HUES64 (cell line): ENCODE measurements around the gene PREX1.

ENCODE experiments used
- H3K27ac ChIP-seq: 2 replicates; pipeline ENCODE4 v1.7.0; 2013; ENCODE audit warnings: low read depth, low read length, inconsistent platforms
- H3K27me3 ChIP-seq: 2 replicates; pipeline ENCODE4 v1.6.1; 2013; ENCODE audit warnings: mild to moderate bottlenecking, low read length; ENCODE audit not compliant: insufficient read depth
- H3K36me3 ChIP-seq: 2 replicates; pipeline ENCODE4 v1.6.1; 2013; ENCODE audit warnings: mild to moderate bottlenecking, low read length; ENCODE audit not compliant: insufficient read depth
- H3K4me1 ChIP-seq: 2 replicates; pipeline ENCODE4 v1.6.1; 2013; ENCODE audit warnings: mild to moderate bottlenecking, low read length, moderate library complexity; ENCODE audit not compliant: insufficient read depth
- H3K4me3 ChIP-seq: 2 replicates; pipeline ENCODE4 v1.5.1; 2013; ENCODE audit warnings: mild to moderate bottlenecking, low read length, moderate library complexity
- H3K9ac ChIP-seq: 2 replicates; pipeline ENCODE4 v1.6.1; 2013; ENCODE audit warnings: mild to moderate bottlenecking, low read depth, low read length
- H3K9me3 ChIP-seq: 2 replicates; pipeline ENCODE4 v1.6.1; 2013; ENCODE audit warnings: low read depth, low read length; ENCODE audit not compliant: insufficient read depth
- WGBS: fragments of 150-250, 120-280 bp; methylation state at CpG from one replicate; pipeline ENCODE4 v1.1.7; 2013; ENCODE audit warnings: missing lambda C conversion rate; 5-methylcytosine and 5-hydroxymethylcytosine counted together

PREX1 gene

DNA sequence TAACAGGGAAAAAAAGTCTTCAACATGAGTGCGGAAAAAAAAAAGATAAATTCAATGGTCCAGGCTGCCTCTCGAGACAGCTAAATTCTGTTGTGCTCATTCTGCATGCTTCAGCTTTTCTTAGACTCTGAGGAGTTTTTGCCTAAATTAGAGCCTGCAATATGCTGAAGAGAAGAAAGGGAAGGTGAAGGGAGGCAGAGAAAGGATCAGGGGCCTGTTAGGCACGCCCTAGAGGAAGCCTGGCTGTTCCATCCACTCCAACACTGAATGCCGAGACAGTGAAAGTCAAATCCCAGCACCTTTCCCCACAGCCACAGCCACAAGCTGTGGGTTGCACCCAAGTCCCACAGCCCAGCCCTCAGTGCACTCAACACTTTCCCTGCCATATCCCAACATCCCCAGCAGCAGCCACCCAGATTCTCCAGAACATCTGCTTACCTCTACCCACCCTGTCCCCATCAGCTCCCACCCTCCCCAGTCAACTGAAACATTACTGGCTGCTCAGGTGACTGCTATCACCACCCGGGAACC lies 37.3 kb downstream of the PREX1 start:
- no peak overlapping the region for H3K27ac ChIP-seq
- no peak overlapping the region for H3K9ac ChIP-seq
- 80% methylated on average over 4 of the region's 5 CpGs for WGBS

GRCh38 chr20:48789781-48790472 lies 37.9 kb downstream of the PREX1 start:
- Histone ChIP-seq H3K27ac (no peak overlapping the region), H3K36me3 (no peaks in the 10 kb centered on the region), H3K4me3 (no peak overlapping the region), H3K9ac (no peak overlapping the region), H3K9me3 (no peaks in the 10 kb centered on the region), H3K4me1 (peaks cover 29% of the 10 kb centered on the region), H3K27me3 (no peaks in the 10 kb centered on the region)
- 91% methylated on average over 7 of the region's 9 CpGs for WGBS

More for the DNA sequence above, 37.3 kb downstream of the PREX1 start:
- Histone ChIP-seq H3K4me1 (peaks cover 30% of the 10 kb centered on the region), H3K4me3 (no peak overlapping the region), H3K27me3 (no peaks in the 10 kb centered on the region), H3K36me3 (no peaks in the 10 kb centered on the region), H3K9me3 (no peaks in the 10 kb centered on the region)

- 90% methylated on average over 6 of the region's 6 CpGs for WGBS
- no peaks in the 10 kb centered on the region for H3K9me3 ChIP-seq
- peaks cover 22% of the 10 kb centered on the region for H3K4me1 ChIP-seq
- H3K27me3 ChIP-seq: no peaks in the 10 kb centered on the region
- no peak overlapping the region for H3K27ac ChIP-seq
- no peaks in the 10 kb centered on the region for H3K36me3 ChIP-seq
- H3K9ac ChIP-seq: no peak overlapping the region
- H3K4me3 ChIP-seq: no peak overlapping the region
These were observed 38.6 kb downstream of the PREX1 start for GRCh38 chr20:48789185-48789668.

DNA sequence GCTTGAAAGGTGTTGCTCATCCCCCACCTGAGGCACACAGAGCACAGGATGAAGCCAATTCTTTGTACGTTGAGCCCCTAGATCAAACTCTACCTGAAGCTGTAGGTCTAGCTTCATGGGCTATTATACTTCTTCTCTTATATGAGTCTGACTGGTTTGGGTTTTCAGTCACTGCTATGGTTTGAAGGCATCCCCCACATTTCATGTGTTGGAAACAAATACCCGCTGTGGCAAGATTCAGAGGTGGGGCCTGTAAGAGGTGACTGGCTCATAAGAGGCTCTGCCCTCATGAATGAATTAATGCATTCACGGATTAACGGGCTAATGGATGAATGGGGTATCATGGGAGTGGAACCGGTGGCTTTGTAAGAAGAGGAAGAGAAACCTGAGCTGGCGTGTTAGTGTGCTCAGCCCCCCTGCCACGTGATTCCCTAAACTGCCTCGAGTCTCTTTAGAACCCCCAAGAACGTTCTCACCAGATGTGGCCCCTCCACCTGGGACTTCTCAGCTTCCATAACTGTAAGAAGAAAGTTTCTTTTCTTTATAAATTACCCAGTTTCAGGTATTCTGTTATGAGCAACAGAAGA lies 39.2 kb downstream of the PREX1 start:
- Histone ChIP-seq H3K36me3 (no peaks in the 10 kb centered on the region), H3K4me3 (no peak overlapping the region), H3K27me3 (no peaks in the 10 kb centered on the region), H3K27ac (no peak overlapping the region), H3K9me3 (no peaks in the 10 kb centered on the region), H3K4me1 (peaks cover 21% of the 10 kb centered on the region; the same call in 1 of the 2 replicates), H3K9ac (no peak overlapping the region)
- 89% methylated on average over 9 of the region's 9 CpGs for WGBS

DNA sequence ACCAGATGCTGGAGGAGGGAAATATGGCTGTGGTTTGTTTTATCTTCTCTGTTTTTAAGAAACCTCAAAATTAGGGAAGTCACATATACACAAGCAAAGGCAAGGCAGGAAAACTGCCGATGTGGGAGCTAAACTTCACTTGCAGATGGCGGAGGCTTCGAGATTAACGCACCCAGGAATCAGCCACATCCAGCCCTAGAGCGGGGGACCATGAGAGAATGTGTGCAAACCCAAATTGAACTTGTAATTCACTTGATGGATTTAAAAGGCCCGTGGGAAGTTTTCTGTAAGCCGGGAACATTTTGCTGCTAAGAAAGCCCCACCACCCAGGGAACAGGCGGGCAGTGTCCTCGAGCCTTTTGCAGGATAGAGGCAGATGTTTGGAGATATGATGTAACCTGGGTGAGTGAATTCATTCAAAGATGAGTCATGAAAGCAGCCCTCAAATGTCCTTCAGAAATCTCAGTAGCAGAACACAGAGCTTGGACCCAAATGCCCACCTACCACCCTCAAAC lies 39.9 kb downstream of the PREX1 start:
- H3K27me3 ChIP-seq: no peaks in the 10 kb centered on the region
- no peak overlapping the region for H3K4me3 ChIP-seq
- H3K9me3 ChIP-seq: no peaks in the 10 kb centered on the region
- no peaks in the 10 kb centered on the region for H3K36me3 ChIP-seq
- WGBS: 82% methylated on average over 9 of the region's 9 CpGs
- no peak overlapping the region for H3K27ac ChIP-seq
- H3K4me1 ChIP-seq: peaks cover 20% of the 10 kb centered on the region; the same call in 1 of the 2 replicates
- no peak overlapping the region for H3K9ac ChIP-seq

DNA sequence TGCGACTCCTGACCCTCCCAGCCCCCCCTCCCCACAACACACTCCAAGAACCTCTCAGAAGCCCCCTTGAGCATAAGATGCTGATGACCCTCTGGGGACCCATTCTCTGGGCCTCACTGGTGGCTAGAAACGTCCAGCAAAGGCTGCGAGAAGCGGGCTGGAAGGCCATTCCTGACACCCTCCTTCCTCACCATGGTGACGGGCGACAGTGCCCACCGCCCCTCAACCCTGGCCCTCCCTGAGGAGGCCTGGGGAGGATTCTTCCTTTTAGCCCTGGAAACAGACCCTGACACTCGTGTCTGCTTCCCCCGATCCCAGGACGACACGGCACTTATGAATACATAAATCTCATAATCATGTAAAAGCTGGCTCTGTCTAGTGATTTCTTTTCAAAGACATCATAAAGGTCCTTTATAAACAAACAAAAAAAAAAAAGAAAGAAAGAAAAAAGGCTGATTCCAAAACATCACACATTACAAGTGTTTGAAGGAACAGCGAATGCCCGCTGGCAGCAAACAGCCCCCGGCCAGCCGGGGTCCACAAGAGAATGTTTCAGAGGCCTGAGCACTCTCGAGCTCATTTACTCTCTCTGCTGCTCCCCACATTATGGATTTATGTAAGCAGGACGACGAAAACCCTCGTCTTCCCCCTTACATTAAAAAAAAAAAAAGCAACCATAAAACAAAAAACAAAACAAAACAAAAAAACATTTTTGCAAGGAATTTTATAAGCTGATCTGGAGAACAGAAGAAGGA lies 40.7 kb downstream of the PREX1 start:
- no peak overlapping the region for H3K27ac ChIP-seq
- no peaks in the 10 kb centered on the region for H3K36me3 ChIP-seq
- no peak overlapping the region for H3K9ac ChIP-seq
- 74% methylated on average over 19 of the region's 19 CpGs for WGBS
- no peaks in the 10 kb centered on the region for H3K9me3 ChIP-seq
- H3K4me3 ChIP-seq: no peak overlapping the region
- H3K27me3 ChIP-seq: no peaks in the 10 kb centered on the region
- peaks cover 20% of the 10 kb centered on the region; the same call in 1 of the 2 replicates for H3K4me1 ChIP-seq

DNA sequence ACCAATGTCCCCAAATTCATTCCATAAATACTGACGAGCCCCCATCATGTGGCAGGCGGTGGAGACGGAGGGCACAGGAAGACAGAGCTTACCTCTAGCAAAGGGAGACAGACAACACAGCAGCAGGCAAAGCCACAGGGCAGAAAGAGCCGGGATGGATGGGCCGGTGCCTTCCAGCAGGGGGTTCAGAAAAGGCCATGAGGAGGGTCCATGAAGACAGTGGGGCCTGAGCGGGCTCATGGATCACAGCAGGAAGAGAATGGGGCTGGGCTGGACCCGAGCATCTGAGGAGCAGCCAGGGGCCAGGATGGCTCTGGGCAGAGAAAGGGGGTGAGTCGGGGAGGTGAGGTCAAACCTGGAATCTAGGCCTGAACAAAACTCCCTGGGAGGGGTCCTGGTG lies 42.0 kb downstream of the PREX1 start:
- Histone ChIP-seq H3K9me3 (no peaks in the 10 kb centered on the region), H3K4me3 (no peak overlapping the region), H3K36me3 (no peaks in the 10 kb centered on the region), H3K27ac (no peak overlapping the region), H3K27me3 (no peaks in the 10 kb centered on the region), H3K4me1 (peaks cover 26% of the 10 kb centered on the region; the same call in 1 of the 2 replicates), H3K9ac (no peak overlapping the region)
- 82% methylated on average over 8 of the region's 8 CpGs for WGBS

DNA sequence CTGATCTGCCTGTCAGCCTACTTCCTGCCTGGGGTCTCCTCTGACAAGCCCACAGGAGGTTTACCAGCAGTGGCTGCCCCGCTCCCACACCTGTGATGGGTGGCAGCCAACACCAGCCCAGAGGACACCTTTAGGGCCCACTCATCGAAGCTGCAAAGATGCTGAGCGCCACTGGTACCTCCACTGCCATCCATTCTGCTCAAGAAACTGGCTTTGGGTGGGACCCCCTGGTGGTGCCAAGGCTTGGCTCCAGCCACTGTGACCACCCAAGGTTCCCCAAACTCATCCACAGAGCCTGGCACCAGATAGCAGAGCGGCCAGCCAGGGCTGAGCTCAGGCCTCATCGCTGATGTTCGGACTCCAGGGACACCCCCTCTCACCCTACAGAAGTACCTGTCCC lies 42.5 kb downstream of the PREX1 start:
- H3K36me3 ChIP-seq: no peaks in the 10 kb centered on the region
- H3K4me1 ChIP-seq: peaks cover 24% of the 10 kb centered on the region; the same call in 1 of the 2 replicates
- H3K27ac ChIP-seq: no peak overlapping the region
- 94% methylated on average over 6 of the region's 6 CpGs for WGBS
- no peaks in the 10 kb centered on the region for H3K9me3 ChIP-seq
- no peak overlapping the region for H3K9ac ChIP-seq
- H3K4me3 ChIP-seq: no peak overlapping the region
- H3K27me3 ChIP-seq: no peaks in the 10 kb centered on the region

- peaks cover 21% of the 10 kb centered on the region; the same call in 1 of the 2 replicates for H3K4me1 ChIP-seq
- no peaks in the 10 kb centered on the region; the same call in 1 of the 2 replicates for H3K36me3 ChIP-seq
- H3K9me3 ChIP-seq: peaks cover 5% of the 10 kb centered on the region; the same call in 1 of the 2 replicates
- no peak overlapping the region for H3K27ac ChIP-seq
- H3K4me3 ChIP-seq: no peak overlapping the region
- no peaks in the 10 kb centered on the region for H3K27me3 ChIP-seq
- WGBS: 88% methylated on average over 5 of the region's 5 CpGs
- H3K9ac ChIP-seq: no peak overlapping the region
These were observed 43.5 kb downstream of the PREX1 start for GRCh38 chr20:48784273-48784641.

DNA sequence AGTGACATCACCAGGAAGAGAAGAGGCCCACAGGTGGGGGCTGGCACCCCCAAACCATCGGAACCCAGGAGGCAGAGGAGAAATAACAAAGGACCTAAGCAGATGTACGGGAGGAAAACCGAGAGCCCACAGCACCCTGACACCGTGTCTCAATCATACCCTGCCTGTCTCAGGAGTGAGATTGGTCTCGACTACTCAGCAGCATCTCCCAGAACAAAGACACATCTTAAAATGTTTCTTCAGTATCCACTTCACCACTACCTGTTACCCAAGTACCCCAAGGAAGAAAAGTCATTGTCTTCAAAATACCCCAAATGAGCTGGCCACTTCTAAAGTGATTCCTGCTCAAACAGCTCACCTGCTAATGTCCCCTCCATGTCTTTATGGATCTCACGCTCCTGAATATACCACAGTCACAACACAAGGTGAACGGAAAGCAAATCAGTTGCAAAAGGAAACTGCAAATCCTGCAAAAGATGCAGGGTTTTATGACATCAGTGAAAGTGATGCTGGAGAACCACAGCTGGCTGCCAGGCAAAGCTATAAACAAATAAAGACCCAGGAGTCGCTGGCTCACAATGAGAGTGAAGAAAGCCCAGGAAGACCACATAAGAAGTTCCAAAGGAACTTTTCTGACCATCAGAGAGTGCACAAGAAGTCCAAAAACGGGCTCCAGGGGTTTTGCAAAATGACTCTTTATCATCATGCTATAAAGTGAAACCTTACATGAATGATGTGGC lies 44.1 kb downstream of the PREX1 start:
- no peaks in the 10 kb centered on the region for H3K27me3 ChIP-seq
- no peak overlapping the region for H3K27ac ChIP-seq
- H3K9me3 ChIP-seq: peaks cover 5% of the 10 kb centered on the region; the same call in 1 of the 2 replicates
- peaks cover 21% of the 10 kb centered on the region; the same call in 1 of the 2 replicates for H3K4me1 ChIP-seq
- H3K4me3 ChIP-seq: no peak overlapping the region
- no peaks in the 10 kb centered on the region; the same call in 1 of the 2 replicates for H3K36me3 ChIP-seq
- 88% methylated on average over 9 of the region's 9 CpGs for WGBS
- H3K9ac ChIP-seq: no peak overlapping the region
